K562 (cell line): ENCODE measurements around the gene DNAAF8. TPM values are rescaled to one million over a fixed set of nuclear protein-coding genes. Genes with fewer than 3 reads are reported as not detected.

Source experiments
- ADNP ChIP-seq: fragments of 200-800 bp; sonication (Bioruptor generic); IDR thresholded peaks from 2 replicates; pipeline ENCODE4 v1.6.1; 2016; ENCODE audit warnings: missing genetic modification characterization, missing compliant biosample characterization
- AFF1 ChIP-seq, 2 experiments: fragments of 450-650 bp; IDR thresholded peaks; 2 replicates each; pipeline ENCODE4 v1.6.1; 2018; ENCODE audit warnings: mild to moderate bottlenecking in 2 of 2, low read depth in 1 of 2; ENCODE audit not compliant: partially characterized antibody in 2 of 2
- ARHGAP35 ChIP-seq: fragments of 450-650 bp; IDR thresholded peaks from 2 replicates; pipeline ENCODE4 v1.6.1; 2018; ENCODE audit not compliant: partially characterized antibody
- BRCA1 ChIP-seq, 2 experiments: fragments of 450-650 bp in 1 of 2; sonication (generic) in 1 of 2; formaldehyde crosslinking in 1 of 2; IDR thresholded peaks; 2 replicates each; pipeline versions ENCODE4 v1.5.0 to v1.6.1; 2017 to 2020; ENCODE audit warnings: mild to moderate bottlenecking in 1 of 2, missing genetic modification reagents in 1 of 2
- CBFA2T3 ChIP-seq: fragments of 450-650 bp; IDR thresholded peaks from 2 replicates; pipeline ENCODE4 v1.6.1; 2017
- FUS ChIP-seq: fragments of 200-400 bp; formaldehyde crosslinking; optimal IDR thresholded peaks from 2 replicates; pipeline ENCODE3; 2017; ENCODE audit warnings: low read depth, low read length
- HMGXB4 ChIP-seq: sonication (generic); formaldehyde crosslinking; IDR thresholded peaks from 2 replicates; pipeline ENCODE4 v1.8.1; 2023; ENCODE audit warnings: mild to moderate bottlenecking, missing genetic modification reagents
- TEAD4 ChIP-seq, 2 experiments: sonication (generic) in 1 of 2; formaldehyde crosslinking in 1 of 2; IDR thresholded peaks; 2 replicates each; pipeline versions ENCODE4 v1.6.1 to v1.8.0; 2012 to 2022; ENCODE audit warnings: borderline replicate concordance in 1 of 2, inconsistent platforms in 1 of 2, low read length in 1 of 2, mild to moderate bottlenecking in 1 of 2, missing genetic modification reagents in 1 of 2
- TFE3 ChIP-seq: fragments of 450-650 bp; formaldehyde crosslinking; IDR thresholded peaks from 2 replicates; pipeline ENCODE4 v1.4.0; 2020; ENCODE audit warnings: mild to moderate bottlenecking, mixed read lengths
- ZBTB2 ChIP-seq: fragments of 450-650 bp; IDR thresholded peaks from 2 replicates; pipeline ENCODE4 v1.6.1; 2016; ENCODE audit warnings: antibody characterized with exemption
- ZBTB5 ChIP-seq: fragments of 450-650 bp; IDR thresholded peaks from 2 replicates; pipeline ENCODE4 v1.6.1; 2017; ENCODE audit warnings: antibody characterized with exemption
- ZNF639 ChIP-seq, 2 experiments: fragments of 200-800 bp in 1 of 2; sonication (Bioruptor generic) in 1 of 2; sonication (generic) in 1 of 2; formaldehyde crosslinking in 1 of 2; IDR thresholded peaks in 1 of 2; conservative IDR thresholded peaks in 1 of 2; 2 replicates each; pipeline versions ENCODE4 v1.5.0 to v1.6.1; 2016 to 2020; ENCODE audit warnings: missing compliant biosample characterization in 1 of 2, missing genetic modification characterization in 1 of 2, missing genetic modification reagents in 1 of 2
- polyA plus RNA-seq, 8 experiments: library from polyadenylated mRNA; depleted of rRNA in 4 of 8; stranded (reverse) in 5 of 8; unstranded in 3 of 8; fragments of >200 nt; fragmentation: Nextera tagmentation in 2 of 8; fragmentation: Illumina TruSeq in 1 of 8; extraction: Ambion mirVana in 2 of 8; extraction: Trizol in 1 of 8; gene quantifications; 2 replicates each; pipeline versions ENCODE4 v1.2.1 to v1.2.3, GENCODE V29; 2011 to 2014; ENCODE audit warnings: inconsistent platforms in 1 of 8, missing spikeins in 1 of 8
- total RNA-seq, 7 experiments: library from RNA; depleted of rRNA in 6 of 7; stranded (reverse); fragments of >200 nt in 6 of 7; fragmentation: Illumina TruSeq in 2 of 7; extraction: Trizol in 2 of 7; gene quantifications; 2 replicates each; pipeline versions ENCODE4 v1.2.1 to v1.2.3, GENCODE V29; 2011 to 2021; ENCODE audit warnings: low replicate concordance in 1 of 7

The DNAAF8 gene
- total and polyA plus RNA-seq, 9 of the 15 experiments (the other 6 are each of a cell fraction or from before 2014, with no cell fraction given), result 0.04 to 0.12 (median 0.10) TPM; not detected in 6

GRCh38 chr16:4768549-4769305 lies 34.4 kb downstream of the DNAAF8 start (continued):
- TF ChIP-seq ZBTB2, result peak; percentile 78; the same call in 1 of the 2 replicates
- TF ChIP-seq BRCA1 (IDR thresholded peaks at IDR 0.05), result no peak
- TF ChIP-seq BRCA1 (CRISPR knock-in tag; IDR thresholded peaks at IDR 0.05), result no peak
- TF ChIP-seq FUS, result no peak
- TF ChIP-seq AFF1 (IDR thresholded peaks at IDR 0.05; ENCODE audit: low read depth in 1 of 2, partially characterized antibody in 2 of 2), result peak in 1 of 2 experiments; percentile 88
- TF ChIP-seq CBFA2T3, result no peak
- TF ChIP-seq HMGXB4 (CRISPR knock-in tag), result no peak
- TF ChIP-seq TEAD4 (IDR thresholded peaks at IDR 0.05; ENCODE audit: low read length), result no peak
- TF ChIP-seq TEAD4 (CRISPR knock-in tag; IDR thresholded peaks at IDR 0.05; ENCODE audit: borderline replicate concordance), result no peak
- no peak for TF ChIP-seq ZBTB5
- no peak for TF ChIP-seq ZNF639 (CRISPR knock-in tag; conservative IDR thresholded peaks at IDR 0.05 in 1 of 2, IDR thresholded peaks at IDR 0.05 in 1 of 2)
- TF ChIP-seq ADNP (tag), result peak; percentile 96
- TF ChIP-seq TFE3 (CRISPR knock-in tag), result no peak
- peak; percentile 59 for TF ChIP-seq ARHGAP35
